SK-N-SH (cell line): Measurements from ENCODE around the gene ATOSA. TPM values are rescaled to one million over a fixed set of nuclear protein-coding genes. Genes with fewer than 3 reads are reported as not detected.

Experiments used
- CTCF ChIA-PET: fragments of 300-600, 350-600 bp; formaldehyde crosslinking; extraction: SDS; loops from one replicate; lab custom pipeline; 2021; lab: Yijun Ruan, JAX
- POLR2A ChIA-PET: fragments of 350-600 bp; sonication (Branson Sonifier 250); formaldehyde crosslinking; extraction: SDS; loops from one replicate; lab custom pipeline; 2020; ENCODE audit warnings: antibody characterized with exemption, inconsistent platforms; lab: Yijun Ruan, JAX
- DNase-seq: peaks from one replicate; pipeline ENCODE4 v3.0.0; 2012
- H2AFZ ChIP-seq: fragments of 200-600 bp; sonication (generic); 2 replicates; pipeline ENCODE4 v1.8.1; 2016; ENCODE audit warnings: antibody characterized with exemption, mild to moderate bottlenecking, low read depth
- H3F3A ChIP-seq: fragments of 200-600 bp; sonication (generic); replicated peaks from 2 replicates; pipeline ENCODE3; 2016; ENCODE audit warnings: antibody characterized with exemption, mild to moderate bottlenecking; ENCODE audit not compliant: insufficient read depth
- H3K27ac ChIP-seq, 2 experiments: fragments of 200-500 bp in 1 of 2; fragments of 200-600 bp in 1 of 2; sonication (Bioruptor generic) in 1 of 2; sonication (generic), shearing (Covaris generic) in 1 of 2; 2 replicates each; pipeline versions ENCODE4 v1.5.1 to v1.6.1; 2014 to 2016; ENCODE audit warnings: low read depth in 2 of 2, inconsistent platforms in 1 of 2, low read length in 1 of 2, mild to moderate bottlenecking in 1 of 2, mixed read lengths in 1 of 2
- H3K27me3 ChIP-seq: fragments of 200-600 bp; sonication (generic), shearing (Covaris generic); 2 replicates; pipeline ENCODE4 v1.6.1; 2016; ENCODE audit warnings: mixed run types; ENCODE audit not compliant: insufficient read depth
- H3K36me3 ChIP-seq, 2 experiments: fragments of 200-500 bp in 1 of 2; fragments of 200-600 bp in 1 of 2; sonication (Bioruptor generic) in 1 of 2; sonication (generic) in 1 of 2; replicated peaks in 1 of 2; 2 replicates each; pipeline versions ENCODE3 to v1.5.1; 2014 to 2016; ENCODE audit warnings: low read length in 1 of 2, mild to moderate bottlenecking in 1 of 2; ENCODE audit not compliant: insufficient read depth in 2 of 2, control insufficient read depth in 1 of 2
- H3K4me1 ChIP-seq, 2 experiments: fragments of 200-500 bp in 1 of 2; fragments of 200-600 bp in 1 of 2; sonication (Bioruptor generic) in 1 of 2; sonication (generic), shearing (Covaris generic) in 1 of 2; 2 replicates each; pipeline versions ENCODE4 v1.5.1 to v1.6.1; 2014 to 2016; ENCODE audit warnings: low read depth in 1 of 2, low read length in 1 of 2, mixed run types in 1 of 2; ENCODE audit not compliant: insufficient read depth in 2 of 2, control insufficient read depth in 1 of 2
- H3K4me2 ChIP-seq: fragments of 200-600 bp; sonication (generic), shearing (Covaris generic); 2 replicates; pipeline ENCODE4 v1.6.1; 2017; ENCODE audit warnings: mixed run types
- H3K4me3 ChIP-seq, 2 experiments: fragments of 200-500 bp in 1 of 2; fragments of 200-600 bp in 1 of 2; sonication (Bioruptor generic) in 1 of 2; sonication (generic), shearing (Covaris generic) in 1 of 2; 2 replicates each; pipeline versions ENCODE4 v1.5.1 to v1.8.1; 2014 to 2016; ENCODE audit warnings: low read depth in 2 of 2, inconsistent platforms in 1 of 2, low read length in 1 of 2, mild to moderate bottlenecking in 1 of 2, mixed read lengths in 1 of 2, moderate library complexity in 1 of 2
- H3K79me2 ChIP-seq: fragments of 200-600 bp; sonication (generic); 2 replicates; pipeline ENCODE4 v1.8.1; 2017; ENCODE audit warnings: mild to moderate bottlenecking; ENCODE audit not compliant: insufficient read depth
- H3K9ac ChIP-seq: fragments of 200-600 bp; sonication (generic); 2 replicates; pipeline ENCODE4 v1.6.1; 2017; ENCODE audit warnings: mixed run types
- H3K9me2 ChIP-seq: fragments of 200-600 bp; sonication (generic); 2 replicates; pipeline ENCODE4 v1.6.1; 2017; ENCODE audit warnings: mixed run types
- H3K9me3 ChIP-seq: fragments of 200-600 bp; sonication (generic); 2 replicates; pipeline ENCODE4 v1.6.1; 2017; ENCODE audit warnings: mixed run types, mild to moderate bottlenecking, moderate library complexity
- H4K20me1 ChIP-seq: fragments of 200-600 bp; sonication (generic); 2 replicates; pipeline ENCODE4 v1.6.1; 2017; ENCODE audit warnings: mild to moderate bottlenecking, mixed run types; ENCODE audit not compliant: insufficient read depth
- CTCF ChIP-seq: fragments of 200-600 bp; sonication (generic); IDR thresholded peaks from 2 replicates; pipeline ENCODE4 v1.6.1; 2017; ENCODE audit warnings: antibody characterized with exemption, mild to moderate bottlenecking, moderate library complexity
- ELF1 ChIP-seq: IDR thresholded peaks from 2 replicates; pipeline ENCODE4 v1.4.0; 2012
- EP300 ChIP-seq, 2 experiments: IDR thresholded peaks; 2 replicates each; pipeline versions ENCODE4 v1.4.0 to v1.6.1; 2012; ENCODE audit warnings: borderline replicate concordance in 1 of 2, low read depth in 1 of 2, low read length in 1 of 2
- FOSL2 ChIP-seq: IDR thresholded peaks from 2 replicates; pipeline ENCODE4 v1.4.0; 2012; ENCODE audit warnings: low read depth, mild to moderate bottlenecking, moderate library complexity, borderline replicate concordance
- GATA2 ChIP-seq: sonication (generic); formaldehyde crosslinking; IDR thresholded peaks from 2 replicates; pipeline ENCODE4 v1.5.0; 2020; ENCODE audit warnings: mild to moderate bottlenecking, missing genetic modification reagents
- JUND ChIP-seq: IDR thresholded peaks from 2 replicates; pipeline ENCODE4 v1.4.0; 2012
- MXI1 ChIP-seq: IDR thresholded peaks from 2 replicates; pipeline ENCODE4 v1.6.1; 2012; ENCODE audit warnings: mild to moderate bottlenecking, low read depth, low read length, improper control_type of control experiment
- NFIC ChIP-seq: IDR thresholded peaks from 2 replicates; pipeline ENCODE4 v1.4.0; 2012; ENCODE audit warnings: borderline replicate concordance
- PBX3 ChIP-seq: IDR thresholded peaks from 2 replicates; pipeline ENCODE4; 2012
- POLR2AphosphoS5 ChIP-seq: IDR thresholded peaks from 2 replicates; pipeline ENCODE4 v1.6.1; 2012; ENCODE audit warnings: low read depth, low read length
- REST ChIP-seq: IDR thresholded peaks from 2 replicates; pipeline ENCODE4 v1.6.1; 2012; ENCODE audit warnings: mild to moderate bottlenecking, low read depth, low read length, moderate library complexity
- RFX5 ChIP-seq: IDR thresholded peaks from 2 replicates; pipeline ENCODE4 v1.6.1; 2012; ENCODE audit warnings: mild to moderate bottlenecking, improper control_type of control experiment, low read length
- RXRA ChIP-seq: IDR thresholded peaks from 2 replicates; pipeline ENCODE4 v1.4.0; 2012; ENCODE audit warnings: low read depth, mild to moderate bottlenecking, borderline replicate concordance
- SIN3A ChIP-seq: IDR thresholded peaks from 2 replicates; pipeline ENCODE4 v1.6.1; 2012; ENCODE audit warnings: low read depth, mild to moderate bottlenecking, low read length, moderate library complexity, borderline replicate concordance
- TCF12 ChIP-seq: IDR thresholded peaks from 2 replicates; pipeline ENCODE4 v1.4.0; 2012
- USF2 ChIP-seq: fragments of 150-350 bp; IDR thresholded peaks from 2 replicates; pipeline ENCODE4 v1.6.1; 2017; ENCODE audit warnings: antibody characterized with exemption, low read length, low read depth, borderline replicate concordance
- ZBTB33 ChIP-seq: IDR thresholded peaks from 2 replicates; pipeline ENCODE4 v1.4.0; 2012; ENCODE audit warnings: low read depth, borderline replicate concordance
- WGBS: methylation state at CpG from one replicate; pipeline ENCODE4 v1.1.6; 2017; ENCODE audit warnings: low lambda C conversion rate; 5-methylcytosine and 5-hydroxymethylcytosine counted together
- polyA plus RNA-seq, 3 experiments: library from polyadenylated mRNA; depleted of rRNA; stranded (reverse); fragments of >200 nt; gene quantifications; 2 replicates each; pipeline ENCODE4 v1.2.3, GENCODE V29; 2012

ATOSA gene
- polyA plus RNA-seq, 1 of the 3 experiments (the other 2 are of a cell fraction), result 7.4 TPM

- TF ChIP-seq PBX3, result no peak
- TF ChIP-seq REST, result no peak
- 0 out of 2 replicates have a peak, but pooled peaks have one; percentile 36 for TF ChIP-seq JUND
- TF ChIP-seq RXRA, result no peak
- no peak for TF ChIP-seq SIN3A
- peak; percentile 67 for TF ChIP-seq FOSL2
- TF ChIP-seq TCF12, result peak; percentile 17; the same call in 1 of the 2 replicates
- TF ChIP-seq ZBTB33, result no peak
- no peak for TF ChIP-seq CTCF
- TF ChIP-seq RFX5, result no peak
- no peak for TF ChIP-seq GATA2 (CRISPR knock-in tag)
- TF ChIP-seq USF2, result no peak
- TF ChIP-seq ELF1, result no peak
- TF ChIP-seq POLR2AphosphoS5, result no peak
- no peak for TF ChIP-seq MXI1
- no peak for TF ChIP-seq EP300 (IDR thresholded peaks at IDR 0.05; ENCODE audit: borderline replicate concordance in 1 of 2, low read depth in 1 of 2, low read length in 1 of 2)
- peak; percentile 9; the same call in 1 of the 2 replicates for TF ChIP-seq NFIC
- Histone ChIP-seq H3K27me3 (no peaks in the 10 kb centered on the region), H3K27ac (peak overlapping the region in 1 of 2 experiments; percentile 39; a peak in 2 of 4 replicates), H3K9me2 (no peaks in the 10 kb centered on the region), H2AFZ (no peak overlapping the region; the same call in 1 of the 2 replicates), H3F3A (no peaks in the 10 kb centered on the region), H3K4me3 (no peak overlapping the region), H3K79me2 (no peaks in the 10 kb centered on the region), H3K9ac (no peak overlapping the region), H4K20me1 (no peaks in the 10 kb centered on the region), H3K4me2 (no peak overlapping the region), H3K9me3 (0 out of 2 replicates have a peak, but pooled peaks cover 2% of the 10 kb centered on the region), H3K4me1 (no peaks in the 10 kb centered on the region; a peak in 2 of 4 replicates), H3K36me3 (peaks cover 8 to 10% of the 10 kb centered on the region in 2 experiments)
- ChIA-PET CTCF (no interaction called here), POLR2A (no interaction called here)
- no peak for DNase-seq
- 70% methylated on average over 5 of the region's 5 CpGs for WGBS
Measured at GRCh38 chr15:52642386-52643361, 36.5 kb downstream of the ATOSA start.
